Suppressor macrophage treated with lipopolysaccharide for 1 hour (primary cell): ENCODE results near the gene EXOC4.

Experiments
- DNase-seq, 3 donors: peaks; one replicate each; pipeline ENCODE4 v3.0.0-alpha.2; 2020 to 2022

EXOC4 gene

GRCh38 chr7:133365917-133366316 is 113.0 kb downstream of the EXOC4 start:
- DNase-seq = peak in 1 of 3 donors; percentile 23

- peak in 2 of 3 donors; percentile 5 to 29 for DNase-seq
Observed at GRCh38 chr7:133367561-133367960, 114.7 kb downstream of the EXOC4 start.

- DNase-seq = no peak
Observed at GRCh38 chr7:133369130-133369529, 116.3 kb downstream of the EXOC4 start.

GRCh38 chr7:133371616-133372015 is 118.7 kb downstream of the EXOC4 start:
- DNase-seq = no peak

GRCh38 chr7:133372337-133372736 is 119.5 kb downstream of the EXOC4 start:
- no peak for DNase-seq

GRCh38 chr7:133376514-133376913 is 123.6 kb downstream of the EXOC4 start:
- DNase-seq = no peak

GRCh38 chr7:133381965-133382364 is 129.1 kb downstream of the EXOC4 start:
- DNase-seq = no peak

- no peak for DNase-seq
Observed at GRCh38 chr7:133382775-133383559, 130.1 kb downstream of the EXOC4 start.

GRCh38 chr7:133386205-133386604 is 133.3 kb downstream of the EXOC4 start:
- no peak for DNase-seq

GRCh38 chr7:133389727-133390126 is 136.8 kb downstream of the EXOC4 start:
- no peak for DNase-seq

- DNase-seq = no peak
Observed at GRCh38 chr7:133391206-133391605, 138.3 kb downstream of the EXOC4 start.

- DNase-seq = no peak
Observed at GRCh38 chr7:133394369-133394768, 141.5 kb downstream of the EXOC4 start.

- DNase-seq = no peak
Observed at GRCh38 chr7:133395551-133395950, 142.7 kb downstream of the EXOC4 start.

GRCh38 chr7:133398506-133398905 is 145.6 kb downstream of the EXOC4 start:
- DNase-seq = peak; percentile 16 to 51 (median 46)

- DNase-seq = no peak
Observed at GRCh38 chr7:133401225-133401624, 148.3 kb downstream of the EXOC4 start.

- no peak for DNase-seq
Observed at GRCh38 chr7:133408212-133408611, 155.3 kb downstream of the EXOC4 start.

- DNase-seq = no peak
Observed at GRCh38 chr7:133409421-133409820, 156.5 kb downstream of the EXOC4 start.

GRCh38 chr7:133409966-133410365 is 157.1 kb downstream of the EXOC4 start:
- DNase-seq = no peak

- no peak for DNase-seq
Observed at GRCh38 chr7:133411395-133411794, 158.5 kb downstream of the EXOC4 start.

GRCh38 chr7:133412942-133413341 is 160.1 kb downstream of the EXOC4 start:
- no peak for DNase-seq

GRCh38 chr7:133419041-133419440 is 166.2 kb downstream of the EXOC4 start:
- no peak for DNase-seq

GRCh38 chr7:133423618-133424017 is 170.7 kb downstream of the EXOC4 start:
- DNase-seq = no peak

GRCh38 chr7:133428326-133428725 is 175.4 kb downstream of the EXOC4 start:
- no peak for DNase-seq

GRCh38 chr7:133428876-133429275 is 176.0 kb downstream of the EXOC4 start:
- no peak for DNase-seq

GRCh38 chr7:133429371-133429770 is 176.5 kb downstream of the EXOC4 start:
- DNase-seq = no peak
